ENCODE measurements around the gene BTRC. TPM values are rescaled to one million over a fixed set of nuclear protein-coding genes. Genes with fewer than 3 reads are reported as not detected.
"Not testable (repeated sequence)": the region's sequence is repeated elsewhere in the genome, so short reads cannot be mapped to it uniquely, and the experiment has no call there.

BTRC gene
- total RNA-seq, 2 donors from 2014 or later = 19.8 to 22.4 TPM

DNA sequence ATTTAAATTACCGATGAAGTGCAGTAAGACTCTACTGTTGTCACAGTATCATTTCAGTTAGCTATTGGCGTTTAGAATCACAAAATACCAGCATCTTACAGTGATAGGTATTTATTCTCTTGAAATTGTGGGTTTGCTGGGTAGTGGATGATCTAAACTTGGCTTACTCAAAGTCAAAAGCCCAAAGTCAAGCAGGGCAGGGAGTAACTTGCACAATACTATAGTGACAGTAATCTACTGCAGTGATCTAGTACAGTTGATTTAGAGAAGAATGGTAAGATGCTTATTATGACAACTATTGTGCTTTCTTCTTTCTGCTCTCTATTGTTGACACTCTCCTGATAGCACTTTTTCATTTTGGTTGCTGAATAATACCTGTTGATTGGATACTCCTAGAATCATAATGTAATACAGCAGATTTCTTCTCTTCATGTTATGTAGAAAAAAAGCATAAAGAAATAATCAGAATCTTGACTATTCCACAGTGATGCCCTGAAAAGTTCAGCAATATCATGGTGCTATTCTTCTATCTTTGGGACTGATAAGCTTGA is 10.0 kb downstream of the BTRC start:
- Histone ChIP-seq H3K36me3 (no peaks in the 10 kb centered on the region), H3K4me3 (no peak overlapping the region), H3K9me3 (no peaks in the 10 kb centered on the region), H3K4me1 (peaks cover 0 to 13% of the 10 kb centered on the region in 2 donors), H3K27me3 (no peaks in the 10 kb centered on the region), H3K27ac (peak overlapping the region in 1 of 2 donors; percentile 25)
- no peak for DNase-seq (ENCODE audit: low spot score)
- no peak for TF ChIP-seq CTCF (IDR thresholded peaks at IDR 0.05)

DNA sequence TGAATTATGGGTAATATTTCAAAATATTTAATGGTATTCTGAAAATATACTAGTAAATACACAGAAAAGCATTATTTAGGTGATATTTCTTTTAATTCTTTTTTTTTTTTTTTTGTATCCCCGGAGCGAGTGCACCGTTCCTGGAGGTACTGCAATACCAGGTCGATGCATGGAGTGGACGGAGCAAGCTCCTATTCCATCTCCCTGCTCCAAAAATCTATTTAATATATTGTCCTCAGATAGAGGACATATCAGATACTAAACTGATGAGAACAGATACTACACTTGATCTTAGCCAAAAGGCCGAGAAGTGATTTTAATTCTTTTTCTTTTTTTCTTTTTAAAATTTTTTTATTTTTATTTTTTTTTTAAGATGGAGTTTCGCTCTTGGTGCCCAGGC is 10.8 kb downstream of the BTRC start:
- DNase-seq (ENCODE audit: low spot score) = no peak
- no peaks in the 10 kb centered on the region for H3K36me3 ChIP-seq
- no peak overlapping the region for H3K27ac ChIP-seq
- H3K9me3 ChIP-seq = no peaks in the 10 kb centered on the region
- no peaks in the 10 kb centered on the region for H3K27me3 ChIP-seq
- peaks cover 0 to 8% of the 10 kb centered on the region in 2 donors for H3K4me1 ChIP-seq
- no peak for TF ChIP-seq CTCF (IDR thresholded peaks at IDR 0.05)
- no peak overlapping the region for H3K4me3 ChIP-seq

- Histone ChIP-seq H3K36me3 (no peaks in the 10 kb centered on the region), H3K9me3 (no peaks in the 10 kb centered on the region), H3K4me3 (no peak overlapping the region), H3K27me3 (no peaks in the 10 kb centered on the region), H3K4me1 (peaks cover 0 to 8% of the 10 kb centered on the region in 2 donors), H3K27ac (peak overlapping the region in 1 of 2 donors; percentile 24)
- DNase-seq (ENCODE audit: low spot score) = no peak
- no peak for TF ChIP-seq CTCF (IDR thresholded peaks at IDR 0.05)
These were observed 13.8 kb downstream of the BTRC start for GRCh38 chr10:101367569-101368453.

DNA sequence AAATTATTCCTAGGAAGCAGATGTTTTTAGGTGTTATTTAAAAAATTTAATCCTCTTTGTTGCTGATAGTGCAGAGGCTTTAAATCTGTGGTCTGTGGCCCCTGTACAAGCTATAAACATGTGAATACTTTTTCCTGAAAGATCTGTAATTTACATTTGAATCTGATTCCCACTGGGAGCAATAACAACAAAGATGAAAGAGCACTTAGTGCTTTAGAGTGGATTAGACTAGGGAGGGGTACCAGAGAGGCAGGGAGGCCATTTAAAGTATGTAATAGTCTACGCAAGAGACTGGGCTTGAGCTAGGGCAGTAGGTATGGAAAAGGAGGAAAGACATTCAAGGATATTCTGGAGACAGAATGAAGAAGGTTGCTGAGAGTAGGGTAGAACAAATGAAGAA is 19.1 kb downstream of the BTRC start:
- H3K4me3 ChIP-seq = no peak overlapping the region
- TF ChIP-seq CTCF (IDR thresholded peaks at IDR 0.05) = no peak
- peaks cover 0 to 1% of the 10 kb centered on the region in 2 donors for H3K4me1 ChIP-seq
- DNase-seq (ENCODE audit: low spot score) = no peak
- no peaks in the 10 kb centered on the region for H3K27me3 ChIP-seq
- H3K9me3 ChIP-seq = no peaks in the 10 kb centered on the region
- no peaks in the 10 kb centered on the region for H3K36me3 ChIP-seq
- H3K27ac ChIP-seq = no peak overlapping the region

DNA sequence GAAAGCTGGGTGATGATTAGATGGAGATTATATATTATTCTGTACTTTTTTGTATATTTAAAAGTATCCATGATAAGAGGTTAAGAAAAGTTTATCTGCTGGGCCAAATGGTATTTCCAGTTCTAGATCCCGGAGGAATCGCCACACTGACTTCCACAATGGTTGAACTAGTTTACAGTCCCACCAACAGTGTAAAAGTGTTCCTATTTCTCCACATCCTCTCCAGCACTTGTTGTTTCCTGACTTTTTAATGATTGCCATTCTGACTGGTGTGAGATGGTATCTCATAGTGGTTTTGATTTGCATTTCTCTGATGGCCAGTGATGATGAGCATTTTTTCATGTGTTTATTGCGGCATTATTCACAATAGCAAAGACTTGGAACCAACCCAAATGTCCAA is 20.0 kb downstream of the BTRC start:
- not testable (repeated sequence) for H3K4me3 ChIP-seq; H3K4me1 ChIP-seq; H3K36me3 ChIP-seq; H3K27me3 ChIP-seq; H3K9me3 ChIP-seq; DNase-seq (ENCODE audit: low spot score); H3K27ac ChIP-seq

- no peaks in the 10 kb centered on the region for H3K9me3 ChIP-seq
- no peak overlapping the region for H3K27ac ChIP-seq
- DNase-seq (ENCODE audit: low spot score) = no peak
- no peaks in the 10 kb centered on the region for H3K27me3 ChIP-seq
- no peaks in the 10 kb centered on the region for H3K4me1 ChIP-seq
- no peaks in the 10 kb centered on the region for H3K36me3 ChIP-seq
- no peak overlapping the region for H3K4me3 ChIP-seq
- TF ChIP-seq CTCF (IDR thresholded peaks at IDR 0.05) = no peak
These were observed 21.1 kb downstream of the BTRC start for GRCh38 chr10:101375076-101375475.
